T-cell (primary cell): ENCODE data around the gene STK10. TPM values are rescaled to one million over a fixed set of nuclear protein-coding genes. Genes with fewer than 3 reads are reported as not detected.

Experiments used
- ATAC-seq, 4 experiments: fragments of 200-7000 bp in 3 of 4; fragments of 150-1000 bp in 1 of 4; cut with Tn5 transposase; replicated peaks in 1 of 4; 1 replicate in 3 of 4; 2 replicates in 1 of 4; pipeline ENCODE4 v1.10.0; 2021; ENCODE audit warnings: moderate library complexity in 3 of 4, mild to moderate bottlenecking in 2 of 4, moderate number of reproducible peaks in 1 of 4
- CTCF ChIA-PET, 2 donors: fragments of 300-600 bp; sonication (Branson Sonifier 250); formaldehyde crosslinking; loops; one replicate each; lab custom pipeline; 2022; ENCODE audit warnings: antibody characterized with exemption in 2 of 2; lab: Charles Lee
- POLR2A ChIA-PET, 2 donors: fragments of 300-600 bp; sonication (Branson Sonifier 250); formaldehyde crosslinking; loops; one replicate each; lab custom pipeline; 2022; ENCODE audit warnings: antibody characterized with exemption in 2 of 2; lab: Charles Lee
- DNase-seq, 35 experiments: peaks; one replicate each; pipeline versions ENCODE4 v3.0.0 to v3.0.0-alpha.2; 2013 to 2023
- H3K27ac ChIP-seq: one replicate; pipeline ENCODE4 v1.5.1; 2013; ENCODE audit warnings: low read length
- H3K27me3 ChIP-seq, 2 experiments: replicated peaks in 1 of 2; 1 replicate in 1 of 2; 2 replicates in 1 of 2; pipeline versions ENCODE4 v1.6.1 to v1.7.0; 2013; ENCODE audit warnings: low read length in 1 of 2, mixed read lengths in 1 of 2; ENCODE audit not compliant: control insufficient read depth in 2 of 2, insufficient read depth in 2 of 2; ENCODE audit errors: extremely low read depth in 1 of 2
- H3K36me3 ChIP-seq, 2 donors: 1 replicate in 1 of 2; 2 replicates in 1 of 2; pipeline versions ENCODE4 v1.6.1 to v1.7.0; 2013; ENCODE audit warnings: low read length in 1 of 2; ENCODE audit not compliant: control insufficient read depth in 2 of 2, insufficient read depth in 1 of 2; ENCODE audit errors: extremely low read depth in 1 of 2
- H3K4me1 ChIP-seq, 2 experiments: 1 replicate in 1 of 2; 2 replicates in 1 of 2; pipeline versions ENCODE4 v1.6.1 to v1.7.0; 2013; ENCODE audit warnings: low read length in 2 of 2, mixed read lengths in 1 of 2; ENCODE audit not compliant: insufficient read depth in 2 of 2, control insufficient read depth in 1 of 2; ENCODE audit errors: extremely low read depth in 1 of 2
- H3K4me3 ChIP-seq, 2 donors: 1 replicate in 1 of 2; 2 replicates in 1 of 2; pipeline versions ENCODE4 v1.5.1 to v1.7.0; 2013; ENCODE audit warnings: mild to moderate bottlenecking in 2 of 2, low read length in 1 of 2, moderate library complexity in 1 of 2; ENCODE audit not compliant: control insufficient read depth in 1 of 2; ENCODE audit errors: extremely low read depth in 1 of 2
- H3K9me3 ChIP-seq: 2 replicates; pipeline ENCODE4 v1.7.0; 2013
- H3K27ac Mint-ChIP-seq, 2 donors: one replicate each; pipeline ENCODE4 v1.8.0; 2020 to 2021; ENCODE audit warnings: mild to moderate bottlenecking in 2 of 2, mixed read lengths in 2 of 2
- H3K27me3 Mint-ChIP-seq, 2 donors: one replicate each; pipeline ENCODE4 v1.8.0; 2021 to 2022; ENCODE audit warnings: mixed read lengths in 2 of 2
- H3K36me3 Mint-ChIP-seq: one replicate; pipeline ENCODE4 v1.8.0; 2021; ENCODE audit warnings: mixed read lengths
- H3K4me1 Mint-ChIP-seq, 3 donors: one replicate each; pipeline ENCODE4 v1.8.0; 2020 to 2022; ENCODE audit warnings: mixed read lengths in 3 of 3, mild to moderate bottlenecking in 1 of 3
- H3K4me3 Mint-ChIP-seq, 3 donors: one replicate each; pipeline ENCODE4 v1.8.0; 2020 to 2022; ENCODE audit warnings: mild to moderate bottlenecking in 3 of 3, mixed read lengths in 3 of 3, moderate library complexity in 3 of 3
- H3K9me3 Mint-ChIP-seq, 3 donors: one replicate each; pipeline ENCODE4 v1.8.0; 2020 to 2022; ENCODE audit warnings: mixed read lengths in 3 of 3
- WGBS: methylation state at CpG from one replicate; pipeline ENCODE4 v1.1.5; 2013; ENCODE audit warnings: missing lambda C conversion rate; ENCODE audit not compliant: insufficient coverage; 5-methylcytosine and 5-hydroxymethylcytosine counted together
- total RNA-seq, 35 experiments: library from RNA in 6 of 35; stranded (reverse) in 6 of 35; fragments of 120-200 nt in 1 of 35; gene quantifications; one replicate each; pipeline versions ENCODE4 v1.2.1 to v1.2.4 and lab custom pipeline; 2013 to 2026

Gene STK10
- total RNA-seq, 5 donors from 2014 or later (not counting 1 experiment from before 2014, with no cell fraction given): 305 to 437 (median 331) TPM

DNA sequence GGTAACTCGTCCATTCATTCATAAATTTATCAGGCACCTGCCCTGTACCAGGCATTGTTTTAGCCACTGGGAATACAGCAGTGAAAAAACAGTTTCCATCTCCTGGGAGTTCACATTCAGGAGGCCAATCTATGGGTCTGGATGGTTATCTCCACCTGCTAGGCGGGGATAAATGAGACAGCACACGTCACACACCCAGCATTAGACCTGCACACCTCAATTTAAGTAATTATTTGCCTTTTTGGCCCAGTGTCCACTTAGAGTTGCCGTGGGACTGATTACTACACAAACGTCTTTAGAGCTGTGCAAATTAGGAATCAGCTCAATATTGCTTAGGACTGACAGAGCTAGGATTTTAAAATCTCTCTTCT lies 46.1 kb downstream of the STK10 start:
- Histone ChIP-seq H3K27ac (no peak overlapping the region), H3K9me3 (no peaks in the 10 kb centered on the region), H3K27me3 (no peaks in the 10 kb centered on the region), H3K4me1 (peaks cover 11 to 65% of the 10 kb centered on the region in 2 experiments), H3K36me3 (peaks cover 0 to 55% of the 10 kb centered on the region in 2 donors), H3K4me3 (no peak overlapping the region)
- no peak for ATAC-seq
- ChIA-PET CTCF (interaction anchor here in 1 of 2 donors (0.6 kb wide), 1 partner anchor 50 kb away, joined by 5 read pairs; no protein-coding TSS in a partner anchor), POLR2A (no interaction called here)
- peak overlapping the region in 1 of 3 donors; percentile 18 for H3K4me3 Mint-ChIP-seq
- WGBS: 90% methylated on average over 2 of the region's 5 CpGs
- H3K9me3 Mint-ChIP-seq: no peaks in the 10 kb centered on the region
- H3K27ac Mint-ChIP-seq: peak overlapping the region; percentile 49 to 68
- H3K4me1 Mint-ChIP-seq: peaks cover 74 to 84% (median 83%) of the 10 kb centered on the region in 3 donors
- DNase-seq: no peak
- peaks cover 43% of the 10 kb centered on the region for H3K36me3 Mint-ChIP-seq
- H3K27me3 Mint-ChIP-seq: no peaks in the 10 kb centered on the region

DNA sequence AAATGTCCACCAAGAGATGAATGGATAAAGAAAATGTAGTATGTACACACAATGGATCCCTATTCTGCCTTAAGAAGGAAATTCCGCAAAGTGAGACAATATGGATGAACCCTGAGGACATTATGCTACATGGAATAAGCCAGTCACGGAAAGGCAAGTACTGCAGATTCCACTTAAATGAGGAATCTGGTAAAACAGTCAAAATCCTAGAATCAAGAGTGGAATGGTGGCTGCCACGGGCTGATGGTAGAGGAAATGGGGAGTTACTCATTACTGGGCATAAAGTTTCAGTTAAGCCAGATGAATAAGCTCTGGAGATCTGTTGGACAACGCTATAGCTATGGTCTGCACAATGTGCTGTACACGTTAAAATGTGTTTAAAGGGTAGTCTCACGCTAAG lies 47.2 kb downstream of the STK10 start:
- Mint-ChIP-seq H3K27ac (peak overlapping the region; percentile 63 to 69), H3K4me1 (peaks cover 68 to 78% (median 78%) of the 10 kb centered on the region in 3 donors), H3K36me3 (peaks cover 35% of the 10 kb centered on the region), H3K9me3 (no peaks in the 10 kb centered on the region), H3K4me3 (peak overlapping the region in 1 of 3 donors; percentile 1), H3K27me3 (no peaks in the 10 kb centered on the region)
- no peak overlapping the region for H3K4me3 ChIP-seq
- H3K36me3 ChIP-seq: peaks cover 0 to 44% of the 10 kb centered on the region in 2 donors
- WGBS: 81% methylated on average over 6 of the region's 6 CpGs
- ChIA-PET POLR2A (interaction anchor here in 1 of 2 donors (0.6 kb wide), 1 partner anchor 16 kb away, joined by 4 read pairs; no protein-coding TSS in a partner anchor), CTCF (no interaction called here)
- peaks cover 8 to 57% of the 10 kb centered on the region in 2 experiments for H3K4me1 ChIP-seq
- no peak overlapping the region for H3K27ac ChIP-seq
- ATAC-seq: no peak
- H3K27me3 ChIP-seq: no peaks in the 10 kb centered on the region
- DNase-seq: no peak
- no peaks in the 10 kb centered on the region for H3K9me3 ChIP-seq

DNA sequence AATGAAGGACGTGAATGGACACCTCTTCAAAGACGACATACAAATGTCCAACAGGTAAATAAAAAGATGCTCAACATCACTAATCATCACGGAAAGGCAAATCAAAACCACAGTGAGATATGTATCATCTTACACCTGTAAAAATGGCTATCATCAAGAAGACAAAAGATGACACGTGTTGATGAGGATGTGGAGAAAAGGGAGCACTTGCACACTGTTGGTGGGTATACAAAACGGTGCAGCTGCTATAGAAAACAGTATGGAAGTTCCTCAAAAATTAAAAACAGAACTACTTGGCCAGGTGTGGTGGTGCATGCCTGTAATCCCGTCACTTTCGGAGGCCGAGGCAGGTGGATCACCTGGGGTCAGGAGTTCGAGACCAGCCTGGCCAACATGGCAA lies 47.9 kb downstream of the STK10 start:
- no peaks in the 10 kb centered on the region for H3K9me3 Mint-ChIP-seq
- H3K4me1 ChIP-seq: peaks cover 8 to 56% of the 10 kb centered on the region in 2 experiments
- H3K27me3 ChIP-seq: no peaks in the 10 kb centered on the region
- DNase-seq: no peak
- H3K4me1 Mint-ChIP-seq: peaks cover 73 to 79% (median 79%) of the 10 kb centered on the region in 3 donors
- H3K36me3 Mint-ChIP-seq: peaks cover 35% of the 10 kb centered on the region
- ATAC-seq: no peak
- POLR2A ChIA-PET: interaction anchor here in 1 of 2 donors (0.7 kb wide), 1 partner anchor 44 kb away, joined by 3 read pairs; no protein-coding TSS in a partner anchor
- no peak overlapping the region for H3K27ac ChIP-seq
- H3K27me3 Mint-ChIP-seq: no peaks in the 10 kb centered on the region
- H3K4me3 ChIP-seq: no peak overlapping the region
- CTCF ChIA-PET: interaction anchor here in 1 of 2 donors (0.6 kb wide), 1 partner anchor 1011 kb away, joined by 3 read pairs; no protein-coding TSS in a partner anchor
- no peaks in the 10 kb centered on the region for H3K9me3 ChIP-seq
- H3K4me3 Mint-ChIP-seq: no peak overlapping the region
- H3K36me3 ChIP-seq: peaks cover 0 to 38% of the 10 kb centered on the region in 2 donors
- peak overlapping the region; percentile 71 to 74 for H3K27ac Mint-ChIP-seq
- 43% methylated on average over 1 of the region's 9 CpGs for WGBS

DNA sequence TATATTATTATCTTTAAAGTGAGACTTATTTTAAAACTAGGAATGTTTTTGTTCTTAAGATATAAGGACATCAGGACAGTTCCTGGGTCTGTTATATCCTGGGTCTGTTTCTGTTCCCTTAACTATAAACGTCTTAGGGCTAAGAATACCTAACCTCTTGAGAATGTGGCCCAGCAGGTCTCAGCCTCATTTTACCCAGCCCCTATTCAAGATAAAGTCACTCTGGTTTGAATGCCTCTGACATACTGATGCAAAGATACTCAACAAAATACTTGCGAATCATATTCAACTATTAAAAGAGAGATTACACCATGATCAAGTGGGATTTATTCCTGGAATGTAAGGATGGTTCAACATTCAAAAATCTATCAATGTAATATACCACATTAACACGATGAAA lies 51.0 kb downstream of the STK10 start:
- Histone ChIP-seq H3K27me3 (no peaks in the 10 kb centered on the region), H3K4me1 (peaks cover 13 to 52% of the 10 kb centered on the region in 2 experiments), H3K36me3 (peaks cover 0 to 25% of the 10 kb centered on the region in 2 donors), H3K27ac (no peak overlapping the region), H3K9me3 (no peaks in the 10 kb centered on the region), H3K4me3 (no peak overlapping the region)
- WGBS: no CpG with 5 or more reads among the region's 3 CpGs
- H3K36me3 Mint-ChIP-seq: peaks cover 33% of the 10 kb centered on the region
- no peaks in the 10 kb centered on the region for H3K27me3 Mint-ChIP-seq
- ChIA-PET CTCF (no interaction called here), POLR2A (no interaction called here)
- no peaks in the 10 kb centered on the region for H3K9me3 Mint-ChIP-seq
- H3K27ac Mint-ChIP-seq: no peak overlapping the region
- peaks cover 71 to 78% (median 78%) of the 10 kb centered on the region in 3 donors for H3K4me1 Mint-ChIP-seq
- no peak overlapping the region for H3K4me3 Mint-ChIP-seq
- DNase-seq: no peak
- ATAC-seq: no peak

DNA sequence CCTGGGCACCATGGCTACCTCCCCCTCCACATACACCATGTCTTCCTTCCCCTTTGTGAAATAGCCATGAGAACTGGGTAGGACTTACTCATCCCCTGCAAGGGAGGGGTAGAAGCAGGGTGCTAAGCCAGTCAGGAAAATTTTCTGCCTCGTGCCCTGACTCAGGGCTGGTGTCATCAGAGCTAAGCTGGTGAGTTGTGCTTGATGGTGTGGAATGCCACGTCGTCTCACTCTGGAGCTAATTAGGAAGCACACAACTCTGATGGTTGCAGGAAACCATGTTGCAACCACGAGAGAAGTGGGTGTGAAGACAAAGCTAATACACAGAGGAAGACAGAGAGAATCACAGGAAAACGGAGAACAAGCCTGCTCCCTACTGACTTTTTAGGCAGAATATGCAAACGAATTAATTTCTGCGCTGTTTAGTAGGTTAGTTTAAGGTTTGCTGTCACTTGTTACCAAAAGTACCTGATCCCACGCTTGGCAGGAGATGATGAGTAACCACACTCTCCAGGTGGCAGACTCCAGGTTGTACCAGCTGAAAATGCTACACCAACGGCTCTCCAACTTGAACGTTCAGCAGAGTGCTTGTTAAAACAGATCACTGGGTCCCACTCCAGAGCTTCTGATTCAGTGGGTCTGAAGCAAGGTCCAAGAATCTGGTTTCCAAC lies 54.5 kb downstream of the STK10 start:
- CTCF ChIA-PET: interaction anchor here (1.0 to 1.7 kb wide), 2 partner anchors 55 to 56 kb away, joined by 3 to 5 read pairs; partner anchors contain the start of gene STK10 (in 1 of the 2)

DNA sequence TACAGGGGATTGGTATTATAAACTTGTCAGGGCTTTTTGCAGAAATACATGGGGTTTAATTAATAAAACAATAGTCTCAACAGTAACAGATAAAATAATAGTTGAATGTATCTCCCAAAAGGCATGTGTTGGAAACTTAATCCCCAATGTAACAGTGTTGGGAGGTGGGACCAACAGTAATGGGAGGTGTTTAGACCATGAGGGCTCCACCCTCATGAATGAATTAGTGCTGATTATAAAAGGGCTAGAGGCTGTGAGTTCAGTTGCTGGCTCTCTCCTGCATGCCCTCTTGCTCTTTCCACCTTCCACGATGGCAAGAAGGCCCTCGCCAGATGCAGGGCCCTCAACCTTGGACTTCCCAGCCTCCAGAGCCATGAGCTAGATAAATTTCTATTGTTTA lies 56.3 kb downstream of the STK10 start:
- H3K4me1 Mint-ChIP-seq: peaks cover 57 to 83% (median 78%) of the 10 kb centered on the region in 3 donors
- no peaks in the 10 kb centered on the region for H3K9me3 ChIP-seq
- DNase-seq: no peak
- no CpG with 5 or more reads among the region's 2 CpGs for WGBS
- H3K36me3 ChIP-seq: peaks cover 0 to 49% of the 10 kb centered on the region in 2 donors
- peak overlapping the region; percentile 22 for H3K27ac ChIP-seq
- CTCF ChIA-PET: interaction anchor here (0.5 to 1.3 kb wide), 3 partner anchors 15 to 92 kb away, joined by 3 to 6 read pairs (median 4); partner anchors contain the start of gene STK10 (in 1 of the 2)
- H3K4me3 ChIP-seq: no peak overlapping the region
- no peaks in the 10 kb centered on the region for H3K27me3 ChIP-seq
- no peak overlapping the region for H3K4me3 Mint-ChIP-seq
- H3K27ac Mint-ChIP-seq: peak overlapping the region; percentile 34 to 43
- H3K27me3 Mint-ChIP-seq: no peaks in the 10 kb centered on the region
- POLR2A ChIA-PET: interaction anchor here in 1 of 2 donors (0.9 kb wide), 1 partner anchor 21 kb away, joined by 3 read pairs; no protein-coding TSS in a partner anchor
- no peaks in the 10 kb centered on the region for H3K9me3 Mint-ChIP-seq
- ATAC-seq: no peak
- peaks cover 28% of the 10 kb centered on the region for H3K36me3 Mint-ChIP-seq
- H3K4me1 ChIP-seq: peaks cover 8 to 74% of the 10 kb centered on the region in 2 experiments

More for the DNA sequence above, 54.5 kb downstream of the STK10 start:
- Histone ChIP-seq H3K36me3 (peaks cover 0 to 31% of the 10 kb centered on the region in 2 donors), H3K4me3 (peak overlapping the region in 1 of 2 donors; percentile 18), H3K27ac (peak overlapping the region; percentile 55), H3K9me3 (no peaks in the 10 kb centered on the region), H3K27me3 (no peaks in the 10 kb centered on the region), H3K4me1 (peaks cover 8 to 65% of the 10 kb centered on the region in 2 experiments)
- Mint-ChIP-seq H3K4me1 (peaks cover 54 to 79% (median 77%) of the 10 kb centered on the region in 3 donors), H3K36me3 (peaks cover 27% of the 10 kb centered on the region), H3K9me3 (no peaks in the 10 kb centered on the region), H3K4me3 (peak overlapping the region; percentile 9 to 67 (median 59)), H3K27me3 (no peaks in the 10 kb centered on the region), H3K27ac (peak overlapping the region; percentile 89 to 95)
- POLR2A ChIA-PET: interaction anchor here (0.5 to 0.6 kb wide), 3 partner anchors 39 to 674 kb away, joined by 3 read pairs; no protein-coding TSS in a partner anchor
- peak in 11 of 35 experiments; percentile 16 to 52 (median 32) for DNase-seq
- ATAC-seq: peak; percentile 52 to 62 (median 58)
- WGBS: 8% methylated on average over 6 of the region's 10 CpGs
